Stimulated activated memory B cell treated with anti-CD40 and anti-IgM and Interleukin-4, amounts not matched to agents 10 μg/mL and 1 μg/mL and 100 μg/mL, for 72 hours (primary cell): ENCODE results near the gene NXPE1.

Source experiments
- ATAC-seq: fragments of 150-1000 bp; cut with Tn5 transposase; 2 replicates; pipeline ENCODE4 v1.10.0; 2021
- H3K27ac Mint-ChIP-seq: one replicate; pipeline ENCODE4 v1.8.0; 2022; ENCODE audit warnings: mild to moderate bottlenecking, mixed read lengths
- H3K27me3 Mint-ChIP-seq: one replicate; pipeline ENCODE4 v1.8.0; 2022; ENCODE audit warnings: mixed read lengths
- H3K36me3 Mint-ChIP-seq: one replicate; pipeline ENCODE4 v1.8.0; 2022; ENCODE audit warnings: mixed read lengths
- H3K4me1 Mint-ChIP-seq: one replicate; pipeline ENCODE4 v1.8.0; 2022; ENCODE audit warnings: mixed read lengths
- H3K4me3 Mint-ChIP-seq: one replicate; pipeline ENCODE4 v1.8.0; 2022; ENCODE audit warnings: mild to moderate bottlenecking, moderate library complexity, mixed read lengths
- H3K9me3 Mint-ChIP-seq: one replicate; pipeline ENCODE4 v1.8.0; 2022; ENCODE audit warnings: mixed read lengths

NXPE1 gene

GRCh38 chr11:114501901-114502300, 57.8 kb downstream of the NXPE1 start:
- no peak overlapping the region for H3K4me3 Mint-ChIP-seq
- H3K9me3 Mint-ChIP-seq, result peaks cover 6% of the 10 kb centered on the region
- ATAC-seq, result no peak
- H3K27ac Mint-ChIP-seq, result no peak overlapping the region
- no peaks in the 10 kb centered on the region for H3K4me1 Mint-ChIP-seq
- peaks cover 27% of the 10 kb centered on the region for H3K27me3 Mint-ChIP-seq
- no peaks in the 10 kb centered on the region for H3K36me3 Mint-ChIP-seq

GRCh38 chr11:114499756-114500155, 59.9 kb downstream of the NXPE1 start:
- H3K4me1 Mint-ChIP-seq, result no peaks in the 10 kb centered on the region

GRCh38 chr11:114496915-114497314, 62.8 kb downstream of the NXPE1 start:
- no peak for ATAC-seq
- no peaks in the 10 kb centered on the region for H3K36me3 Mint-ChIP-seq

More at GRCh38 chr11:114499756-114500155, 59.9 kb downstream of the NXPE1 start:
- Mint-ChIP-seq H3K36me3 (no peaks in the 10 kb centered on the region), H3K4me3 (no peak overlapping the region), H3K9me3 (no peaks in the 10 kb centered on the region), H3K27ac (no peak overlapping the region), H3K27me3 (peaks cover 9% of the 10 kb centered on the region)
- no peak for ATAC-seq

GRCh38 chr11:114483929-114484328, 75.8 kb downstream of the NXPE1 start:
- H3K4me3 Mint-ChIP-seq, result no peak overlapping the region
- no peaks in the 10 kb centered on the region for H3K36me3 Mint-ChIP-seq
- peaks cover 14% of the 10 kb centered on the region for H3K27me3 Mint-ChIP-seq
- ATAC-seq, result no peak
- H3K4me1 Mint-ChIP-seq, result peaks cover 11% of the 10 kb centered on the region
- peaks cover 8% of the 10 kb centered on the region for H3K9me3 Mint-ChIP-seq
- H3K27ac Mint-ChIP-seq, result no peak overlapping the region

More at GRCh38 chr11:114496915-114497314, 62.8 kb downstream of the NXPE1 start:
- H3K9me3 Mint-ChIP-seq, result peaks cover 3% of the 10 kb centered on the region
- H3K4me1 Mint-ChIP-seq, result no peaks in the 10 kb centered on the region
- H3K27ac Mint-ChIP-seq, result no peak overlapping the region
- no peaks in the 10 kb centered on the region for H3K27me3 Mint-ChIP-seq
- no peak overlapping the region for H3K4me3 Mint-ChIP-seq

GRCh38 chr11:114482114-114482513, 77.6 kb downstream of the NXPE1 start:
- ATAC-seq, result no peak
- peaks cover 8% of the 10 kb centered on the region for H3K9me3 Mint-ChIP-seq

DNA sequence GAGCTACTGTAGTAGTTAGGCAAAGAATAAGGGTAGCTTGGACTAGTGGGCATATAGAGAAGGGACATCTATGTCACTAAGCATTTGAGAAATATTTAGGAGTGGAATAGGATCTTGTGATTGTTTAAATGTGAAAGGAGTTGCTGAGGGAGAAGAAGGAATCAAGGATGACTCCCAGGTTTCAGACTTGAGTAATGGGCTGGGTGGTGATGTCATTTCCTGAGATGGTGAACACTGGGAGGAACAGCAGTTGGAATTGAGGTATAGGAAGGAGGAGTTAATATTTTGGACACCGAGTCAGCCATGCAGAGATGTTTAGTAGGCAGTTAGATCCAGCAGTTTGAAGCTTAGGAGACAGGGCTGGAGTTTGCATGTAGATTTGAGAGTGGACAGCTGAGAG, 80.3 kb downstream of the NXPE1 start:
- Mint-ChIP-seq H3K9me3 (peaks cover 8% of the 10 kb centered on the region), H3K27me3 (no peaks in the 10 kb centered on the region), H3K27ac (no peak overlapping the region), H3K4me1 (peaks cover 11% of the 10 kb centered on the region), H3K4me3 (no peak overlapping the region), H3K36me3 (no peaks in the 10 kb centered on the region)
- ATAC-seq, result no peak

More at GRCh38 chr11:114482114-114482513, 77.6 kb downstream of the NXPE1 start:
- Mint-ChIP-seq H3K27ac (no peak overlapping the region), H3K4me3 (no peak overlapping the region), H3K36me3 (no peaks in the 10 kb centered on the region), H3K27me3 (no peaks in the 10 kb centered on the region), H3K4me1 (peaks cover 11% of the 10 kb centered on the region)

- Mint-ChIP-seq H3K27me3 (no peaks in the 10 kb centered on the region), H3K36me3 (no peaks in the 10 kb centered on the region), H3K27ac (no peak overlapping the region), H3K9me3 (peaks cover 8% of the 10 kb centered on the region), H3K4me1 (peaks cover 11% of the 10 kb centered on the region), H3K4me3 (no peak overlapping the region)
- ATAC-seq, result no peak
Observed at GRCh38 chr11:114478768-114479167, 80.9 kb downstream of the NXPE1 start.

GRCh38 chr11:114478001-114478410, 81.7 kb downstream of the NXPE1 start:
- no peak overlapping the region for H3K27ac Mint-ChIP-seq
- H3K4me3 Mint-ChIP-seq, result no peak overlapping the region
- ATAC-seq, result no peak
- no peaks in the 10 kb centered on the region for H3K27me3 Mint-ChIP-seq
- peaks cover 8% of the 10 kb centered on the region for H3K9me3 Mint-ChIP-seq
- peaks cover 11% of the 10 kb centered on the region for H3K4me1 Mint-ChIP-seq
- H3K36me3 Mint-ChIP-seq, result no peaks in the 10 kb centered on the region

- no peaks in the 10 kb centered on the region for H3K36me3 Mint-ChIP-seq
- H3K4me3 Mint-ChIP-seq, result no peak overlapping the region
- H3K4me1 Mint-ChIP-seq, result no peaks in the 10 kb centered on the region
- H3K27me3 Mint-ChIP-seq, result no peaks in the 10 kb centered on the region
- ATAC-seq, result no peak
- no peaks in the 10 kb centered on the region for H3K9me3 Mint-ChIP-seq
- no peak overlapping the region for H3K27ac Mint-ChIP-seq
Observed at GRCh38 chr11:114472661-114473060, 87.0 kb downstream of the NXPE1 start.
